C4-2B (cell line): ENCODE results near the gene TAF3.

Experiments
- CTCF ChIP-seq: fragments of 450-650 bp; conservative IDR thresholded peaks from 2 replicates; pipeline ENCODE4 v1.5.1; 2017; ENCODE audit warnings: mild to moderate bottlenecking
- ZFX ChIP-seq: fragments of 450-650 bp; IDR thresholded peaks from 2 replicates; pipeline ENCODE4 v1.6.1; 2017

GRCh38 chr10:7984325-7984724, 166.0 kb downstream of the TAF3 start:
- TF ChIP-seq CTCF (no peak), ZFX (no peak)
